Measurements from ENCODE around the gene ZMYND15.

Gene ZMYND15

DNA sequence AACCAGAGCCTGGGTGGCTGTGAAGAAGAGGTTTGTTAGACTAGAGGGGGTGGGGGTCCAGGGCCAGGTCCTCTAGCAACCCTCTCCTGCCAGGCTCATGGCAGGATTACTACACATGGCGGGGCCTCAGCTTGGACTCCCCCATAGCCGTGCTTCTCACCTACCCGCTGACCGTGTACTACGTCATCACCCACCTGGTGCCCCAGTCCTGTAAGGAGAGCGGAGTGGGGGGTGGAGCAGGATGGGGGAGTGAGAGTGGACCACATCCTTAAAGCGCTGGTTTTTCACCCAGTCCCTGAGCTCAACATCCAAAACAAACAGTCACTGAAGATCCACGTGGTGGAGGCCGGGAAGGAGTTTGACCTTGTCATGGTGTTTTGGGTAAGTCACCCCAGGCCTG lies 4.3 kb downstream of the ZMYND15 start:
- no peak for DNase-seq

- DNase-seq: no peak
Observed at GRCh38 chr17:4744999-4745969, 5.7 kb downstream of the ZMYND15 start.

GRCh38 chr17:4747847-4748246 lies 8.2 kb downstream of the ZMYND15 start:
- no peak for DNase-seq

DNA sequence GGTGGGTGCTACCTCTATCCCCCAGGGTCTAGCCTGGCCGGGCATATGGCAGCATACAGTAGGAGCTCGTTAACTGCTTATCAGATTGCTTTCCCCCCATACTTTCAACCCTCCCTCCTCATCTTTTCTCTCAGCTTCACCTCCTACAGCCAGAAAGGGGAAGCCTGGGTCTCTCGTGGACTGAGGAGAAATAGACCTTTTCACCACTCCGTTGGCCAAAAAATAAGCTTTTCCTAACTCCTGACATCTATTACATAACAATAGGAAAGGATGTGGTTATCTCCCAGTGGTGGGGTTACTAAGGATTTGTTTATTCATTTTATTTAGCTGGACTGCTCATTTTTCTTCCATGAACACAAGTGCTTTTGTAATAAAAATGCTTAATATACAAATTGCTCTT lies 9.1 kb downstream of the ZMYND15 start:
- DNase-seq: no peak

DNA sequence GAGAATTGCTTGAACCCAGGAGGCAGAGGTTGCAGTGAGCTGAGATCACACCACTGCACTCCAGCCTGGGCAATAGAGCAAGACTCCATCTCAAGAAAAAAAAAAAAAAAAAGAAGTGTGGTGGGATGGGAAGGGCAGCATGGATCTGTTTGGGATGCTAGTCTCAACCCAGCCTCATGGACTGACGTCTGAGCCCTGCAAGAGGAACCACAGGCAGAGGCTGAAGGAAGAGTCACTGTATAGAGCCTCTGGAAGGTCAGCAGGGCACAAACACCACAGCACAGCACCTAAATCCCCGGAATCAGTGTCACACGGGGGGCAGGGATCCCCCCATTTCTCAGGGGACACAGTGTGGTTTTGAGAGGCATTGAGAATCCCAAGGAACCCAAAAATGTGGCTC lies 11.0 kb downstream of the ZMYND15 start:
- DNase-seq: no peak

DNA sequence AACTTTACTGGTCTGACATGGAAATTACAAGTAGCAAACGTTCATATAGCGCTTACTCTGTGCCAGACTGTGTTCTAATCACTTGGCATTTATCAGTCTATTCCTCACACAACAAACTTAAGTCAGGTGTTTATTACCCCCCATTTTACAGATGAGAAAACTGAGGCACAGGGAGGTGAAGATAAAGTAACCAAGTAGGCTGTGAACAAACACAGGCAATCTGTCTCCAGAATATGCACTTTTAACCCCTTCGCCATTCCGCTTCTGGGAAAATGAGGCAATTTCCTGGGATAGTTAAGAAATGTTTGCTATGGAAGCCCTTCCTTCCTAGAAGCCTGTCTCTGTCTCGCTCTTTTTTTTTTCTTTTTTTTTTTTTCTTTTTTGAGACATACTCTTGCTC lies 12.3 kb downstream of the ZMYND15 start:
- DNase-seq: no peak

- no peak for DNase-seq
Observed at GRCh38 chr17:4753392-4753791, 13.8 kb downstream of the ZMYND15 start.

- DNase-seq: no peak
Observed at GRCh38 chr17:4759776-4760236, 20.2 kb downstream of the ZMYND15 start.

- DNase-seq: no peak
Observed at GRCh38 chr17:4764595-4764994, 25.0 kb downstream of the ZMYND15 start.

- no peak for DNase-seq
Observed at GRCh38 chr17:4766201-4766600, 26.6 kb downstream of the ZMYND15 start.

DNA sequence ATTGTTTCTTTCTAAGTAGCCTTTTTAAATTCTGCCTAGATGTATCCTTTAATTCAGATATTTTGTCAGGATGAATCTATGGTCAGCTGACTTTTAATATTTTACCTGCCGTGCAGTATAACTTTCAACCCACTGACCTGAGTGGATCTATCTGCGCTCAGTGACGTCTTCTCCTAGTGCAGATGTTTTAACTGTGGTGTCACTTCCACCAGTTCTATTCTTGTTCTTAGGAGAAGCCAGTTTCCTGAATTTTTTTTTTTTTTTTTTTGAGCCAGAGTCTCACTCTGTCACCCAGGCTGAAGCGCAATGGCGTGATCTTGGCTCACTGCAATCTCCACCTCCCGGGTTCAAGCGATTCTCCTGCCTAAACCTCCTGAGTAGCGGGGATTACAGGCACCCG lies 27.1 kb downstream of the ZMYND15 start:
- no peak for DNase-seq

GRCh38 chr17:4768298-4768697 lies 28.7 kb downstream of the ZMYND15 start:
- no peak for DNase-seq

DNA sequence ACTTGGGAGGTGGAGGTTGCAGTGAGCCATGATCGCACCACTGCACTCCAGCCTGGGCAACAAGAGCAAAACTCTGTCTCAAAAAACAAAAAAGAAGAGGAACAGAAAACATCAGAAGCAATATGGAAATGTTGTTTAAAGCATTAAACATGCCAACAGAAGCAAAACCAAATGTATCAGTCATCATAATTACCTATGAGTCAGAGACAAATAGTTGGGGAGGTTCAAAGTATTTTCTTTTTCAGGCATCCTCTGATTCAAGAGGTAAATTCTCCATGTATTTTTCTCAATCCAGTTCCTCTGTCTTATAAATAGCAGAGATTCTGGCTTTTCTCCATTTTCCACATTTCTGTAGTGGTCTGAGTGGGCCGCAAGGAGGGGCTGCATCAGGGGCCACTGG lies 30.0 kb downstream of the ZMYND15 start:
- DNase-seq: no peak

- DNase-seq: peak; percentile 61
Observed at GRCh38 chr17:4771519-4772234, 32.0 kb downstream of the ZMYND15 start, which contains the start of gene TM4SF5. TSS of gene TM4SF5 (plus strand) at chr17:4771886. CDS start at chr17:4771923, 37 bp downstream.

- no peak for DNase-seq
Observed at GRCh38 chr17:4772235-4772613, 32.6 kb downstream of the ZMYND15 start.

DNA sequence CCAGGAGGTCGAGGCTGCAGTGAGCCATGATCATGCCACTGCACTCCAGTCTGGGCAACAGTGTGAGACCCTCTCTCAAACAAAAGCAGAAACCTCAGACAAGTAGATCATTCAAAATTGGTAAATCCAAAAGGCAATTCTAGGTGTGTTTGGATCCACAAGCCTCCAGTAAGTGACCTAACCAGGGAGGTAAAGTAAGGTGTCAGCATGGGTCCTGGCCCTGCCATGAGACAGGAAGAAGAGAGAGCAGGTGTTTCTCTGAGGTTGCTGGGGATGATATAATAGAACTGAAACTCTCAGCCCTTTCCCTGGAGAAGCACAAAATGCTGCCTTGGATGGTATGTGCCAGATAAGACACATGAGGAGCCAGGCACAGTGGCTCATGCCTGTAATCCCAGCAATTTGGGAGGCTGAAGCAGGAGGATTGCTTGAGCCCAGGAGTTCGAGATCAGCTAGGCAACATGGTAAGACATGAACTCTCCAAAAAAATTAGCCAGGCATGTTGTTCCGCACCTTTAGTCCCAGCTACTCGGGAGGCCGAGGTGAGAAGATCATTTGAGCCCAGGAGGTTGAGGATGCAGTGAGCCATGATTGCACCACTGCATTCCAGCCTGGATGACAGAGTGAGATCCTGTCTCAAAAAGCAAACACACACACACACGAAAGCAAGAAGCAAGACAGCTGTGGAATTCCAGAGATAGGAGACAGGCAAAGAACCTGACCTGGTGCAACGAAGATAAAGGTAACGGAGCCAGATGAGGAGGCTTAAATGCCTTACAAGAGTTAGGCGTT lies 38.5 kb downstream of the ZMYND15 start:
- peak; percentile 61 for DNase-seq

DNA sequence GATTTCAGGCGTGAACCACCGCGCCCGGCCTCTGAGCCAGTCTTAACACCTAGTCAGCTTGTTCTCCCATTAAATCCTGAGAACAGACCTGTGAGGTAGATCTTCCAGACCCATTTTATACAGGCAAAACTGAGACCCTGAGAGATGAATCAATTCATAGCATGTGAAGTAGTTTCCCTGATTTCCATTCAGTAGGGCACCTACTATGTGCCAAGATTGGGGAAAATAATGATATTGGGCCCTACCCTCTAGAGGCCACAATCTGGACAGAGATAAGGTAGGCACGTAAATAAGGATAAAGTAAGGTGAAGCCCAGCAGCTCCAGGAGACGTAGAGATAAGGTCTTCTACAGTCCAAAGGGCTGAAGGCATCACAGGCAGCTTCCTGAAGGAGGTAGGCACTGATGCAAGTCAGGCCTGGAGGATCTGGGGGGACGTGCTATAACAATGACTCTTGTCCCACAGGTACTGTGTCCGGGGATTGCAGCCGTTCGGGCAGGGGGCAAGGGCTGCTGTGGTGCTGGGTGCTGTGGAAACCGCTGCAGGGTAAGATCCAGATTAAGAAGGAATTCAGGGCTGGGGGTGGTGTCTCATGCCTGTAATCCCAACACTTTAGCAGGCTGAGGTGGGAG lies 40.8 kb downstream of the ZMYND15 start:
- DNase-seq: no peak

- no peak for DNase-seq
Observed at GRCh38 chr17:4782652-4783051, 43.0 kb downstream of the ZMYND15 start.

DNA sequence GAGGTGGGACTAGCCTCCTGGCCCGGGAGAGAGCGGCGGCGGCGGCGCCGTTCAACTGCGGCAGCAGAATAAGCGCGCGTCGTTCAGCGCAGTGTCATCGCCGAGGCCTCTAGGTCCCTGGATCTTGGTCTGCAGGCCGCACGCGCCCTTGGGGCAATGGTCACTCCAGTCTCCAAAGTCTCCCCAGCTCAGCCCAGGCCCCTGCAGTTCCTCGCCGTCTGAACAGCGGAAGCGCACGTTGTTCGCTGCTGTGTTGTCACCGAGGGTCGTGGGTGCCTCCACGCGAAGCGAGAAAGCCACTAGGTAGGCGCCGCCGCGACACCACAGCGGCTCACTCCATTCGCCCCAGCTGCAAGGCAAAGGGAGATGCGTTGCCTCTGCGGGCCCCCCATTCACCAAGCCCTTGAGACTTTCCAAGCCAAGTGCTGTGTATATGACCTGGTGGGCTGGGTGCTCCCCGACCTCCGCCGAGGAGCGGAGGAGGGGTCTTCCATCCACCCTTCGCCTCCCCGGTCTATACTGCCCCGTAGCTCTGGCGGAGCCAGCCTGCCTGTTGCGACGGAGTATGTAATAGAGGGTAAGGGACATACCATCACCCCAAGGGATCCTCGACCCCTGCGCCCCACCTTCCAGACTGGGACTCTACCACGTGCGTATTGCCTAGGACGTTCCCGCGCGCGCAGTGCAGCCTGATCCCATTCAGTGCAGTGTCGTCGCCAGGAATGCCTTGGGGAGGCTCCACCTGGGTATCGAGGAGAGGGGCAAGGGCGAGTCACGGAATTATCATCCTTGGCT lies 45.9 kb downstream of the ZMYND15 start:
- no peak for DNase-seq

- no peak for DNase-seq
Observed at GRCh38 chr17:4786106-4786511, 46.5 kb downstream of the ZMYND15 start, which contains the start of gene VMO1. TSS of gene VMO1 (minus strand) at chr17:4786364. CDS start at chr17:4786352, 12 bp downstream.

DNA sequence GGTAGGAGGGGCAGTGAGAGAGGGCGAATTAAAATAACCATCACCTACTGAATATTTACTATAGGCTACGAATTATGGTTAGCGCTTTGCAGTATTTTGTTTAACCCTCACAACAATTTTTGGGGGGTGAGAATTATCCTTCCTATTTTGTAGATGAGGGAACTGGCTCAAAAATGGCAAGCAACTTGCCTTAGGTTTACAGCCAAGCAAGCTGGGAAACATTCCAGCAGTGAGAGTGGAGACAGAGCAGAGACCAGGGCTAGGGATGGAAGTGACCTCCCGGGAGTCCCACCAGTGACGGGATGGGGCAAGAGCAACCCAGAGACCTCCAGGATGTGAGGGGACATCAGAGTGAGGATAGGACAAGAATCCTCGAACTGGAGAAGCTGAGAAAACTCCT lies 46.9 kb downstream of the ZMYND15 start:
- no peak for DNase-seq

All from NCI-H226 (cell line).